SW 1271 (cell line): ENCODE data around the gene SPNS3.

Experiments used
- DNase-seq, 2 experiments: peaks; one replicate each; lab custom pipeline; 2025; lab: John Stamatoyannopoulos, UW

Gene SPNS3, protein sequence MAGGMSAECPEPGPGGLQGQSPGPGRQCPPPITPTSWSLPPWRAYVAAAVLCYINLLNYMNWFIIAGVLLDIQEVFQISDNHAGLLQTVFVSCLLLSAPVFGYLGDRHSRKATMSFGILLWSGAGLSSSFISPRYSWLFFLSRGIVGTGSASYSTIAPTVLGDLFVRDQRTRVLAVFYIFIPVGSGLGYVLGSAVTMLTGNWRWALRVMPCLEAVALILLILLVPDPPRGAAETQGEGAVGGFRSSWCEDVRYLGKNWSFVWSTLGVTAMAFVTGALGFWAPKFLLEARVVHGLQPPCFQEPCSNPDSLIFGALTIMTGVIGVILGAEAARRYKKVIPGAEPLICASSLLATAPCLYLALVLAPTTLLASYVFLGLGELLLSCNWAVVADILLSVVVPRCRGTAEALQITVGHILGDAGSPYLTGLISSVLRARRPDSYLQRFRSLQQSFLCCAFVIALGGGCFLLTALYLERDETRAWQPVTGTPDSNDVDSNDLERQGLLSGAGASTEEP

DNA sequence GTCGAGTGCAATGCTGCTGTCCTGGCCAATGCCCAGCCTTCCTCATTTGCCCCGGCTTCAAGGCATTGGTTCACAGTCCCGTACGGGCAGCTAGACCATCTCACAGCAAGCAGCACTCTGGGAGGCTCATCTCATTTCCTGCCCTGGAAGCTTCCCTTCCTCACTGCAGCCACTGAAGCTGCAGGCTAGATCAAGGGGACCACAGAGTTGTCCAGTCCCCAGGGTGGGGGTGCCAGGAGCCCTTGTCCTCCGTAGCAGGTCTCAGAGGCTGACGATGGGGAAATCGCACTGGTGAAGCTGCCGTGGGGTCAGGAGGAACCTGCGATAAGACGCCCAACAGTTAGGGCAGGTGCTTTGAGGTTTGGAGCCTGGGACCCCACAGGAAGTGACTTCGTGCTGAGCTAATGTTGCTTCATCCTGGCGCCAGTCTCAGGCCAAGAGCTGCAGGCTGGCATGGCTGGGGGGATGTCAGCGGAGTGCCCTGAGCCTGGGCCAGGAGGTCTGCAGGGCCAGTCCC, at the start of gene SPNS3:
Gene SPNS3, plus strand, starts transcription at position 426 of the 517 bp plus-strand sequence. Its CDS starts 28 bp downstream, at position 454.
- DNase-seq = no peak

- DNase-seq = no peak
These were observed 47.3 kb upstream of the SPNS3 start for GRCh38 chr17:4386406-4386805.

DNA sequence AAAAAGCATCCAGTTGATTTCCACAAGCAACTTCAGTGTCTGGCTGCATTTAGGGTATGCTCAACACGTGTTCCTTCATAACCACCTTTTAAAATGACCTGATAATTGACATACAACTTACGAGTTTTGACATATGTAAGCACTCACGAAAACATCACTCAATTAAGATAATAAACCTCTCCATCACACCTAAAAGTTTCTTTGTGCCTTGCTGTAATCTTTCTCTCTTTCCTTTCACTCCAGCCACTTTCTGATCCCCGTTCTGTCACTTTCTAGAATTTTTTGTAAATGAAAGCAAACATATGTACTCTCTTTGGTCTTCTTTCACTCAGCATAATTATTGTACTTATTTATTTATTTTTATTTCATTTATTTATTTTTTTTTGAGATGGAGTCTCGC, 46.6 kb upstream of the SPNS3 start:
- no peak for DNase-seq

GRCh38 chr17:4389079-4389478, 44.7 kb upstream of the SPNS3 start:
- DNase-seq = no peak

DNA sequence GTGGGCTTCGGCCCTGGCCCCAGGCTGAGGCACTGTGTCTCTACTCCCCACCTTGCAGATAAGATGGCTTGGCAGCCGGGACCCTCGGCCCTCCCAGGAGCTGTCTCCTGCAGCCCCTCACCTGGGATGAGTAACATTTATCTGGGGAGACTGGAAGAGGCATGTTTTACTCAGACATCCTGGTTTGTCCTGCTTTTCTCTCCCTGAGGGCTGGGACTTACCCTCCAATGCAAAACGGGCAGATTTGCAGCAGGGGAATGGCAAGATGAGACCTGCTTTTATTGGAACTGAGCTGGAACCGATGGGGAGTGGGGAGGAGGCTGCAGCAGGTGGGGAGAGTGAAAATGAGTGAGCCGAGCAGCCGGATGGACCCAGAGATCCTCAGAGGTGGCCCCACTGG, 39.9 kb upstream of the SPNS3 start:
- no peak for DNase-seq

GRCh38 chr17:4394208-4395110, 39.3 kb upstream of the SPNS3 start:
- DNase-seq = peak in 1 of 2 experiments; percentile 22

GRCh38 chr17:4395111-4395478, 38.6 kb upstream of the SPNS3 start:
- no peak for DNase-seq

GRCh38 chr17:4397840-4398239, 35.9 kb upstream of the SPNS3 start:
- no peak for DNase-seq

DNA sequence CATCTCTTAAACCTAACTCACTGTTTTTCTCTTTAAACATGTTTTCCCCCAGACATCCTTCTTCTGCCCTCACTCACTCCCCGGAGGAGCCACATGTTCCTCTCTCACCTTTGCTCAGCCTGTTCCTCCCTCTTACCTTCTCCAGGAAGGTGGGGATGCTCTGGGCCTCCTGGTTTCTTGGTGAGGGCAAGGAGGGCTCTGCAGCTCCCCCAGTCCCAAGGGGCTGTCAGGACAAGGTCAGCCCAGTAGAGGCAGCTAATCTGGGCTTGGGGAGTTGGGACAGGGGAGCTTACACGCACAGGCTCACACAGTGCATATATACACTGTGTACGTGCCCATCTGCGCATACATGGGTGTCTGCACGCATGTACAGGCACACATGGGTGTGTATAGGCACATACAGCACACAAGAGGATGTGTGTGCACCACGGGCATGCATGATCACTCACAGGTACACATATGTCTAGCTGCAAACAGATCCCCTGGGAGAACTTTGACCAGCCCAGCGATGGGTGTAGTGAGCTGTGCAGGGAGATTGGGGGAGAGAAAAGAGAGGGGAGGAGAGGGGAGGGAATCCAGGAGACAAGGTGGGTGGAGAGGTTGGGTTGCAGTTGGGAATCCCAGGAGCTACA, 28.6 kb upstream of the SPNS3 start:
- DNase-seq = no peak

GRCh38 chr17:4405699-4406098, 28.0 kb upstream of the SPNS3 start:
- DNase-seq = no peak

DNA sequence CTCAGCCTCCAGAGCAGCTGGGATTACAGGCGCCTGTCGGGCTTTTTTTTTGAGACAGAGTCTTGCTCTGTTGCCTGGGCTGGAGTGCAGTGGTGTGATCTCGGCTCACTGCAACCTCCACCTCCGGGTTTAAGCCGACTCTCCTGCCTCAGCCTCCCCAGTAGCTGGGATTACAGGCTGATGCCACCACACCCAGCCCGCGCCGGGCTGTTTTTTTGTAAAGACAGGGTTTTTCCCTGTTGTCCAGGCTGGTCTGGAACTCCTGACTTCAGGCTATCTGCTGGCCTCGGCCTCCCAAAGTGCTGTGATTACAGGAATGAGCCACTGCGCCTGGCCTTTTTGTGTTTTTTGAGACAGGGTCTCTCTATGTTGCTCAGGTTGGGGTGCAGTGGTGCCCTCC, 27.4 kb upstream of the SPNS3 start:
- no peak for DNase-seq

DNA sequence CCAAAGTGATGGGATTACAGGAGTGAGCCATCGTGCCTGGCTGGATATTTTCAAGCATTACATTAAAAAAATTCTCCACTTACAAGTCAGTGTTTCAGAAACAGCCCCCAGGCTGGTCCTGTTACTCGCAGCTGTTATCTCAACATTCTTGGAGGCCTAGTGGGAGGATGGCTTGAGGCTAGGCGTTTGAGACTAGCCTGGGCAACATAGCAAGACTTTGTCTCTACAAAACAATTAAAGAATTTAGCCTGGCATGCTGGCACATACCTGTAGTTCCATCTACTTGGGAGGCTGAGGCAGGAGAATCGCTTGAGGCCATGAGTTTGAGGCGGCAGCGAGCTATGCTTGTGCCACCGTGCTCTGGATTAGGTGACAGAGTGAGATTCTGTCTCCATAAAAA, 26.5 kb upstream of the SPNS3 start:
- DNase-seq = no peak

- DNase-seq = no peak
These were observed 25.9 kb upstream of the SPNS3 start for GRCh38 chr17:4407851-4408250.

- no peak for DNase-seq
These were observed 24.1 kb upstream of the SPNS3 start for GRCh38 chr17:4409659-4410058.

GRCh38 chr17:4411201-4411600, 22.5 kb upstream of the SPNS3 start:
- no peak for DNase-seq

DNA sequence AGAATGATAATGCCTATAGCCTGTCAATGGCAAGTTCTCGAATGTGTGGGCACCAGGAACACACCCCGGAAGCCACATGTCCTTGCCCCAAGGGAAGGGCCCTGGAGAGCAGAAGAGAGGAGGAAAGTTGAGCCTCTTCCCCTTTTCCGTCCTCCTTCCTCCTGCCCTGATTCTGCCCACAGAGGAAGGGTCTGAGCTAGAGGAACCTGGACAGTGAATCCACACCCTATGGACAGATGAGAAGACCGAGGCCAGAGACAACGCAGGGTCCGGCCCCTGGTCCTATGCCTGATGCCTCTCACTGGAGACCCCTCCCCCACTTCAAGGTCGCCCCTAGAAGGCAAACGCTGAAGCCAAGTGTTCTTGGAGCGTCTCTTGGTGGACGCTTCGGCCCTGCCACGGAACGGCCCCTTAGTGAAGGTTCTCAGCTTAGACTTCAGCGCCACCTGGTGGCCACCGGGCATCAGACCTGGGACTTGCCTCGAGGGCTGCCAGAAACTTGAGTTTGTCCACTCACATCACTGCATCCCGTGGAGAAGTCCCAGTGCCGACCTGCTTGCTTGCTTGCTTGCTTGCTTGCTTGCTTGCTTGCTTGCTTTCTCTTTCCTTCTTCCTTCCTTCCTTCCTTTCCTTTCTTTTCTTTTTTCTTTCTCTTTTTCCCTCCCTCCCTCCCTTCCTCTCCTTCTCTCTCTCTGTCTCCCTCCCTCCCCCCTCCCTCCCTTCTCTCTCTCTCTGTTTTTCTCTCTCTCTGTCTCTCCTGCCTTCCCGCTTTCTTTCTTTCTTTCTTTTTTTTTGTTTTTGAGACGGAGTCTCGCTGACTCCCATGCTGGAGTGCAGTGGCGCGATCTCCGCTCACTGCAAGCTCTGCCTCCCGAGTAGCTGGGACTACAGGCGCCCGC, 20.6 kb upstream of the SPNS3 start:
- peak; percentile 68 to 84 for DNase-seq

DNA sequence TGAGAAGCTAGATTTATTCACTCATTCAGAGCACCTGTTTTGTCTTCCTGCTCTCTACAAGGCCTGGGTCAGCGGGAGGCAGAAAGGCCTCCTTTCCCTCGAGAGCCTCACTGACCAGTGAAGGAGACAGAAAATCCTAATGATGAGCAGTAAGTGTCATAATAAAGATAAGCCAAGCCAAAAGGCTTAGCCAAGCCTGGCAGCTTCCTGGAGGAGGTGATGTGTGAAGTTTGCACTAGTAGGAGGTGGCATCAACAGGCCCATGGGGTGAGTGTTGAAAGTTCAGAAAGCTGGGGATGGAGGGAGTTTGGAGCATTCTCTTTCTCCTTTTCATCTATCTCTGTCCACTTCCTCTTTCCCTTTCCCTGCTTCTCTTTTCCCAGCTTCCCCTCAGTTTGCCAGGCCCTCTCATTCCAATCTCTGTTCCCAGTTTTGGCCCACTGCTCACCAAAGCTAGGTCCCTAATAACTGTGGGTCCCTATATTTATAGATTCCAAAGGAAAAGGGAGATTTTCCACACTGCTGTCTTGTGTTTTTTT, 16.5 kb upstream of the SPNS3 start:
- no peak for DNase-seq

DNA sequence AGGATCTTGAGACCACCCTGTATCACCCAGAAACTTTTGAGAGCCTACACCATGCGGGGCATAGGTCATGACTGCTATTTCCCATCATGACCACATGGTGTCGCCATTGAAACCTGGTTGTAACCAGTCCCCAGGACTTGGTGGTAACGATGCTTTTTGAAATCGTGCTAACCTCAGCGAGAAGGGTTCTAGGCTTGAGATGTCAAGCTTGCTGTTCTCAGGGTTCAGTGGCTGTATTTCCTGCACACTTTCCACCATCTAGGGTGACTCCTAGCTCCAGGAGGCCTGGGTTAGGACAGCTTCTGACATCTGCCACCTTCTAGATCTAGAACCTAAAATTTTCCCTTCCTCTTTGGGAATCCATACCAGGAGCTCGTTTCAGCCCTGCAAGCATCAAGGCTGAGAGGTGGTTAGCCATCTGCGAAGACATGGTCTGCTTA, 13.0 kb upstream of the SPNS3 start:
- DNase-seq = peak in 1 of 2 experiments; percentile 62

DNA sequence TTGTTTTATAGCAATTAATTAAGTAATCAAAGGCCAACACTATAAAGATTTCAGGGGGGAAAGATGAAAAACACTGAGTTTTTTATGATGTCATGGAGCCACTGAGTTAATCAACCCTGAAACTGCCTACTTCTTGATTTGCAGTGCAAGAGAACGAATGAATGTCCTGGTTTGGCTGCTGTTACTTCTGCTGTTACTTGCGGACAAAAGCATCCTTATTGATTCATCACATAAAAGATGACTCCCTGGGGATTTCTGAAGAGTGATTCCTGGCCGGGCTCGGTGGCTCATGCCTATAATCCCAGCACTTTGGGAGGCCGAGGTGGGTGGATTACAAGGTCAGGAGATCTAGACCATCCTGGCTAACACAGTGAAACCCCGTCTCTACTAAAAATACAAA, 10.9 kb upstream of the SPNS3 start:
- DNase-seq = no peak

GRCh38 chr17:4425398-4425797, 8.3 kb upstream of the SPNS3 start:
- no peak for DNase-seq
